ENCODE measurements around the gene ATF7IP2. TPM values are rescaled to one million over a fixed set of nuclear protein-coding genes. Genes with fewer than 3 reads are reported as not detected.
A peak's percentile ranks its signal among the peaks of the same experiment; 100 is the strongest.

ATF7IP2 gene
- total and polyA plus RNA-seq, 9 of the 15 experiments (the other 6 are each of a cell fraction or from before 2014, with no cell fraction given): 131 to 515 (median 196) TPM

- TF ChIP-seq, protein P1, sequence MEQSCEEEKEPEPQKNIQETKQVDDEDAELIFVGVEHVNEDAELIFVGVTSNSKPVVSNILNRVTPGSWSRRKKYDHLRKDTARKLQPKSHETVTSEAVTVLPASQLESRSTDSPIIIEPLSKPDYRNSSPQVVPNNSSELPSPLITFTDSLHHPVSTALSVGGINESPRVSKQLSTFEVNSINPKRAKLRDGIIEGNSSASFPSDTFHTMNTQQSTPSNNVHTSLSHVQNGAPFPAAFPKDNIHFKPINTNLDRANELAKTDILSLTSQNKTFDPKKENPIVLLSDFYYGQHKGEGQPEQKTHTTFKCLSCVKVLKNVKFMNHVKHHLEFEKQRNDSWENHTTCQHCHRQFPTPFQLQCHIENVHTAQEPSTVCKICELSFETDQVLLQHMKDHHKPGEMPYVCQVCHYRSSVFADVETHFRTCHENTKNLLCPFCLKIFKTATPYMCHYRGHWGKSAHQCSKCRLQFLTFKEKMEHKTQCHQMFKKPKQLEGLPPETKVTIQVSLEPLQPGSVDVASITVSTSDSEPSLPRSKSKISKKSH (CRISPR knock-in tag; IDR thresholded peaks at IDR 0.05): no peak
- TF ChIP-seq ZNF232 (CRISPR knock-in tag; IDR thresholded peaks at IDR 0.05): no peak
- no peak for TF ChIP-seq RUNX1 (IDR thresholded peaks at IDR 0.05; ENCODE audit: low read depth)
- TF ChIP-seq ZNF12 (CRISPR knock-in tag; IDR thresholded peaks at IDR 0.05): no peak
- TF ChIP-seq RNF2 (IDR thresholded peaks at IDR 0.05): peak; percentile 69
- TF ChIP-seq HMG20A (CRISPR knock-in tag; conservative IDR thresholded peaks at IDR 0.05): no peak
- no peak for TF ChIP-seq MYNN (IDR thresholded peaks at IDR 0.05)
- no peak for TF ChIP-seq MYNN (CRISPR knock-in tag; IDR thresholded peaks at IDR 0.05)
- peak; percentile 77; the same call in 1 of the 2 replicates for TF ChIP-seq DMBX1 (CRISPR knock-in tag; IDR thresholded peaks at IDR 0.05; ENCODE audit: borderline replicate concordance)
- TF ChIP-seq, protein P2, sequence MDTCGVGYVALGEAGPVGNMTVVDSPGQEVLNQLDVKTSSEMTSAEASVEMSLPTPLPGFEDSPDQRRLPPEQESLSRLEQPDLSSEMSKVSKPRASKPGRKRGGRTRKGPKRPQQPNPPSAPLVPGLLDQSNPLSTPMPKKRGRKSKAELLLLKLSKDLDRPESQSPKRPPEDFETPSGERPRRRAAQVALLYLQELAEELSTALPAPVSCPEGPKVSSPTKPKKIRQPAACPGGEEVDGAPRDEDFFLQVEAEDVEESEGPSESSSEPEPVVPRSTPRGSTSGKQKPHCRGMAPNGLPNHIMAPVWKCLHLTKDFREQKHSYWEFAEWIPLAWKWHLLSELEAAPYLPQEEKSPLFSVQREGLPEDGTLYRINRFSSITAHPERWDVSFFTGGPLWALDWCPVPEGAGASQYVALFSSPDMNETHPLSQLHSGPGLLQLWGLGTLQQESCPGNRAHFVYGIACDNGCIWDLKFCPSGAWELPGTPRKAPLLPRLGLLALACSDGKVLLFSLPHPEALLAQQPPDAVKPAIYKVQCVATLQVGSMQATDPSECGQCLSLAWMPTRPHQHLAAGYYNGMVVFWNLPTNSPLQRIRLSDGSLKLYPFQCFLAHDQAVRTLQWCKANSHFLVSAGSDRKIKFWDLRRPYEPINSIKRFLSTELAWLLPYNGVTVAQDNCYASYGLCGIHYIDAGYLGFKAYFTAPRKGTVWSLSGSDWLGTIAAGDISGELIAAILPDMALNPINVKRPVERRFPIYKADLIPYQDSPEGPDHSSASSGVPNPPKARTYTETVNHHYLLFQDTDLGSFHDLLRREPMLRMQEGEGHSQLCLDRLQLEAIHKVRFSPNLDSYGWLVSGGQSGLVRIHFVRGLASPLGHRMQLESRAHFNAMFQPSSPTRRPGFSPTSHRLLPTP (IDR thresholded peaks at IDR 0.05; ENCODE audit: borderline replicate concordance, extremely low read depth, insufficient read length): no peak
- TF ChIP-seq, protein P3, sequence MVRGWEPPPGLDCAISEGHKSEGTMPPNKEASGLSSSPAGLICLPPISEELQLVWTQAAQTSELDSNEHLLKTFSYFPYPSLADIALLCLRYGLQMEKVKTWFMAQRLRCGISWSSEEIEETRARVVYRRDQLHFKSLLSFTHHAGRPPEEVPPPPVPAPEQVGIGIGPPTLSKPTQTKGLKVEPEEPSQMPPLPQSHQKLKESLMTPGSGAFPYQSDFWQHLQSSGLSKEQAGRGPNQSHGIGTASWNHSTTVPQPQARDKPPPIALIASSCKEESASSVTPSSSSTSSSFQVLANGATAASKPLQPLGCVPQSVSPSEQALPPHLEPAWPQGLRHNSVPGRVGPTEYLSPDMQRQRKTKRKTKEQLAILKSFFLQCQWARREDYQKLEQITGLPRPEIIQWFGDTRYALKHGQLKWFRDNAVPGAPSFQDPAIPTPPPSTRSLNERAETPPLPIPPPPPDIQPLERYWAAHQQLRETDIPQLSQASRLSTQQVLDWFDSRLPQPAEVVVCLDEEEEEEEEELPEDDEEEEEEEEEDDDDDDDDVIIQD (CRISPR knock-in tag; IDR thresholded peaks at IDR 0.05): no peak
- TF ChIP-seq ZNF217 (CRISPR knock-in tag; IDR thresholded peaks at IDR 0.05): no peak
- no peak for TF ChIP-seq KAT8 (IDR thresholded peaks at IDR 0.05; ENCODE audit: low read depth)
- TF ChIP-seq HDGF (IDR thresholded peaks at IDR 0.05): no peak
- TF ChIP-seq SPI1 (IDR thresholded peaks at IDR 0.05; ENCODE audit: borderline replicate concordance, low read depth, low read length): no peak
- TF ChIP-seq DNMT1 (IDR thresholded peaks at IDR 0.05): no peak
- no peak for TF ChIP-seq HNRNPH1 (optimal IDR thresholded peaks at IDR 0.05; ENCODE audit: low read depth, low read length)
- TF ChIP-seq YBX1 (IDR thresholded peaks at IDR 0.05): no peak
- no peak for TF ChIP-seq KHSRP (IDR thresholded peaks at IDR 0.05)
- no peak for TF ChIP-seq HNRNPK (IDR thresholded peaks at IDR 0.05; ENCODE audit: low read depth, low read length, poor library complexity, severe bottlenecking)
- peak; percentile 74 for TF ChIP-seq CHAMP1 (IDR thresholded peaks at IDR 0.05)
These were observed 28.7 kb upstream of the ATF7IP2 start (continued) for GRCh38 chr16:10356870-10357842.
